Upper lobe of left lung (tissue), 4 donors: ENCODE results near the gene TNS1.

ENCODE experiments used
- POLR2A ChIP-seq, 4 donors: fragments of 450-650 bp; IDR thresholded peaks; one replicate each; pipeline ENCODE4 v1.5.1; 2016 to 2017; ENCODE audit warnings: antibody characterized with exemption in 4 of 4, mild to moderate bottlenecking in 2 of 4
- POLR2AphosphoS5 ChIP-seq, 2 donors: sonication (generic); formaldehyde crosslinking; IDR thresholded peaks; one replicate each; pipeline ENCODE4 v1.5.1; 2017; ENCODE audit warnings: antibody characterized with exemption in 2 of 2
- TF ChIP-seq, protein P1 (sequence below), 6 experiments: fragments of 450-650 bp in 4 of 6; fragments of 200-600 bp in 2 of 6; sonication (generic) in 2 of 6; IDR thresholded peaks; one replicate each; pipeline ENCODE4 v1.5.1; 2016 to 2019; ENCODE audit warnings: antibody characterized with exemption in 6 of 6

GRCh38 chr2:218002143-218002844 is 501 bp downstream of the TNS1 start:
- TF ChIP-seq POLR2A (IDR thresholded peaks at IDR 0.05) (no peak), POLR2AphosphoS5 (IDR thresholded peaks at IDR 0.05) (no peak)
- TF ChIP-seq, protein P1, sequence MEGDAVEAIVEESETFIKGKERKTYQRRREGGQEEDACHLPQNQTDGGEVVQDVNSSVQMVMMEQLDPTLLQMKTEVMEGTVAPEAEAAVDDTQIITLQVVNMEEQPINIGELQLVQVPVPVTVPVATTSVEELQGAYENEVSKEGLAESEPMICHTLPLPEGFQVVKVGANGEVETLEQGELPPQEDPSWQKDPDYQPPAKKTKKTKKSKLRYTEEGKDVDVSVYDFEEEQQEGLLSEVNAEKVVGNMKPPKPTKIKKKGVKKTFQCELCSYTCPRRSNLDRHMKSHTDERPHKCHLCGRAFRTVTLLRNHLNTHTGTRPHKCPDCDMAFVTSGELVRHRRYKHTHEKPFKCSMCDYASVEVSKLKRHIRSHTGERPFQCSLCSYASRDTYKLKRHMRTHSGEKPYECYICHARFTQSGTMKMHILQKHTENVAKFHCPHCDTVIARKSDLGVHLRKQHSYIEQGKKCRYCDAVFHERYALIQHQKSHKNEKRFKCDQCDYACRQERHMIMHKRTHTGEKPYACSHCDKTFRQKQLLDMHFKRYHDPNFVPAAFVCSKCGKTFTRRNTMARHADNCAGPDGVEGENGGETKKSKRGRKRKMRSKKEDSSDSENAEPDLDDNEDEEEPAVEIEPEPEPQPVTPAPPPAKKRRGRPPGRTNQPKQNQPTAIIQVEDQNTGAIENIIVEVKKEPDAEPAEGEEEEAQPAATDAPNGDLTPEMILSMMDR (IDR thresholded peaks at IDR 0.05), result no peak
